HG03280 (cell line): ENCODE data around the gene DRGX.

Source experiments
- ATAC-seq: cut with Tn5 transposase; IDR thresholded peaks from one replicate; pipeline ENCODE4 v1.9.1; 2021; ENCODE audit warnings: mild to moderate bottlenecking, moderate library complexity; ENCODE audit not compliant: unreplicated experiment

DRGX gene

GRCh38 chr10:49348593-49348992 is 47.3 kb downstream of the DRGX start:
- ATAC-seq, result no peak

- no peak for ATAC-seq
These were observed 48.1 kb downstream of the DRGX start for GRCh38 chr10:49347827-49348226.

GRCh38 chr10:49347342-49347741 is 48.5 kb downstream of the DRGX start:
- ATAC-seq, result no peak

- ATAC-seq, result no peak
These were observed 51.0 kb downstream of the DRGX start for GRCh38 chr10:49344840-49345239.

- ATAC-seq, result no peak
These were observed 57.3 kb downstream of the DRGX start for GRCh38 chr10:49338604-49339003.

- no peak for ATAC-seq
These were observed 60.4 kb downstream of the DRGX start for GRCh38 chr10:49335364-49335972.

GRCh38 chr10:49334964-49335363 is 60.9 kb downstream of the DRGX start:
- ATAC-seq, result no peak

GRCh38 chr10:49333192-49333591 is 62.7 kb downstream of the DRGX start:
- ATAC-seq, result no peak

GRCh38 chr10:49332768-49333167 is 63.1 kb downstream of the DRGX start:
- ATAC-seq, result no peak

GRCh38 chr10:49332333-49332732 is 63.6 kb downstream of the DRGX start:
- ATAC-seq, result no peak

GRCh38 chr10:49331431-49331830 is 64.5 kb downstream of the DRGX start:
- ATAC-seq, result no peak

GRCh38 chr10:49330127-49330665 is 65.7 kb downstream of the DRGX start:
- ATAC-seq, result no peak

GRCh38 chr10:49329146-49329505 is 66.8 kb downstream of the DRGX start:
- ATAC-seq, result no peak

GRCh38 chr10:49328401-49329145 is 67.3 kb downstream of the DRGX start:
- ATAC-seq, result no peak

- ATAC-seq, result no peak
These were observed 68.7 kb downstream of the DRGX start for GRCh38 chr10:49327036-49327813.

- ATAC-seq, result no peak
These were observed 69.7 kb downstream of the DRGX start for GRCh38 chr10:49325916-49326783.

- ATAC-seq, result no peak
These were observed 70.6 kb downstream of the DRGX start for GRCh38 chr10:49325131-49325915.

- no peak for ATAC-seq
These were observed 71.2 kb downstream of the DRGX start for GRCh38 chr10:49324711-49325110.

- no peak for ATAC-seq
These were observed 72.0 kb downstream of the DRGX start for GRCh38 chr10:49323896-49324270.
